Effector memory CD8-positive, alpha-beta T cell (primary cell): ENCODE results near the gene LIN37.
"Not testable (repeated sequence)": the region's sequence is repeated elsewhere in the genome, so short reads cannot be mapped to it uniquely, and the experiment has no call there.

ENCODE experiments used
- ATAC-seq: fragments of 150-1000 bp; cut with Tn5 transposase; replicated peaks from 2 replicates; pipeline ENCODE4 v1.10.0; 2021; ENCODE audit warnings: mild to moderate bottlenecking, moderate library complexity
- DNase-seq, 3 experiments: peaks; one replicate each; pipeline ENCODE4 v3.0.0; 2021
- H3K27ac Mint-ChIP-seq, 2 donors: one replicate each; pipeline ENCODE4 v1.8.0; 2022; ENCODE audit warnings: mild to moderate bottlenecking in 2 of 2, mixed read lengths in 2 of 2, moderate library complexity in 2 of 2
- H3K27me3 Mint-ChIP-seq, 2 donors: one replicate each; pipeline ENCODE4 v1.8.0; 2022; ENCODE audit warnings: mixed read lengths in 2 of 2
- H3K36me3 Mint-ChIP-seq: one replicate; pipeline ENCODE4 v1.8.0; 2022; ENCODE audit warnings: mild to moderate bottlenecking, moderate library complexity, mixed read lengths; ENCODE audit not compliant: insufficient read depth
- H3K4me1 Mint-ChIP-seq, 2 donors: one replicate each; pipeline ENCODE4 v1.8.0; 2022; ENCODE audit warnings: low read depth in 2 of 2, mixed read lengths in 2 of 2
- H3K4me3 Mint-ChIP-seq, 2 donors: one replicate each; pipeline ENCODE4 v1.8.0; 2022; ENCODE audit warnings: mild to moderate bottlenecking in 2 of 2, mixed read lengths in 2 of 2, moderate library complexity in 2 of 2
- H3K9me3 Mint-ChIP-seq, 2 donors: one replicate each; pipeline ENCODE4 v1.8.0; 2022; ENCODE audit warnings: mixed read lengths in 2 of 2

LIN37 gene

DNA sequence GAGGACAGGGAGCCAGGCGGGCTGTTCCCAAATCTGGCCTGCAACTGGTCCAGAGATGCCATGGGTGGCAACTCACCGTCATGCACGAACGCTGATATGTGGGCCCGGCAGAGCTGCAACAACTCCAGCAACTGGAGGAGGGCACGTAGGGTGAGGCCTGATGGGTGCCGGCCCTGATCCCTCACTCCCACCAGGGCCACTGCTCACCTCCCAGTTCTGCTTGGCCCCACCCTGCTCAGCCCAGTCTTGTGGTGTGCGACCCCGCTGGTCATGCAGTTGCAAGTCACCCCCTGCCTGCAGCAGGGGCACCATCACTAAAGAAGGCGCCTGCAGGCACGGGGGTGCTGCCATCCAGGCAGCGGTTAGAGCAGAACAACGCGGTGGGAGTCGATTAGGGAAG lies 43.9 kb downstream of the LIN37 start:
- H3K9me3 Mint-ChIP-seq = no peaks in the 10 kb centered on the region
- H3K4me1 Mint-ChIP-seq = peaks cover 6% of the 10 kb centered on the region in 2 donors
- peaks cover 2% of the 10 kb centered on the region for H3K36me3 Mint-ChIP-seq
- DNase-seq (no peak), ATAC-seq (no peak)
- no peak overlapping the region for H3K27ac Mint-ChIP-seq
- H3K4me3 Mint-ChIP-seq = no peak overlapping the region
- H3K27me3 Mint-ChIP-seq = peaks cover 21 to 46% of the 10 kb centered on the region in 2 donors

DNA sequence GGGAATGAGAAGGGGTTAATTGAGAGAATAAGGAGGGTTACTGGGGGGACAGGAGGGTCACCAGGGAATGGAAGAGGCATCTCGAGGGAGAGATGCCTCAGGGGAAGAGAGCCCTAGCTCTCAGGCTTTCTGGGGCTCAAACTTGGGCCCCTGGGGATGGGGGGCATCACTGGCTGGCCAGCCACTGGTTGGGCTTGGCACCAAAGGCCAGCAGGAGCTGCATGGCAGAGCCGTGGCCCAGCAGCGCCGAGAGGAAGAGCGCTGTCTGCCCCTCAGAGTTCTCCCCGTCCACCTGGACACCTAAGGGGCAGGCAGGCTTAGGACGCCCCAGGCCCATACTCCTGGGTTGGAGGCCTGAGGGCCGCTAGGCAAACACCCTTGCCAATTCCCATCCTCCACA lies 44.5 kb downstream of the LIN37 start:
- DNase-seq = no peak
- H3K9me3 Mint-ChIP-seq = no peaks in the 10 kb centered on the region
- no peak overlapping the region for H3K27ac Mint-ChIP-seq
- peaks cover 2% of the 10 kb centered on the region for H3K36me3 Mint-ChIP-seq
- no peak overlapping the region for H3K4me3 Mint-ChIP-seq
- H3K27me3 Mint-ChIP-seq = peaks cover 24 to 52% of the 10 kb centered on the region in 2 donors
- ATAC-seq = no peak
- peaks cover 6% of the 10 kb centered on the region in 2 donors for H3K4me1 Mint-ChIP-seq

DNA sequence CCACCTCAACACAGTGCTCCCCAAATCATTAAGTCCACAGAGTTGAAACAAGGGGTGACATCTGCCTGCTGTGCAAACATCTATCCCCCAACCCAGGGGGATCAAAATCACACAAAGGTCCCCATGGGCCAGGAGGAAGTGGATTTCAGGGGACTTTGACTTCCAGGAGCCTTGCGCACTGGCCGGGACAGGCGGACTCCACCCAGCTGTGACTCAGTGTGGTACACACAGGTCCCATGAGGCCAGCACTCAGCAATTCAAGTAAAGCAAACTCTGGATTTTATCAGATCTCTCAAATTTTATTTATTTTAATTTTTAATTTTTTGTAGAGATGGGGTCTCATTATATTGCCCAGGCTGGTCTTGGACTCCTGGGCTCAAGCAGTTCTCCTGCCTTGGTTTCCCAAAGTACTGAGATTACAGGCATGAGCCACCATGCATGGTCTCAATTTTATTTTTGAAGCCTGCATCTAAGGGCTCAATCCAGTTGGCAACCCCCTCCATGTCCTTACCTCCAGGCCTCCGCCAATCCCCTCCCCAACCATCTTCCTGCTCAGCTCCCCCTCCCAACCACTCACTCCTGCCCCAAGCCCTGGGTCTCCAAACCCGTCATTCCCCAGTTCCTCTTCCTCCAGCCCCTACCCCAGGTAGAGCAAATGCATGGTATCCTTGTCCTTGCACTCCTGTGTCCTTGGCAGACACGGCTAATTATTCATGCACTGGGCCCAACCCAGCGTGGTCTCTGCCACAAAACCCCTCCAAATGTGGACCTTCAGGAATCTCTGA lies 45.2 kb downstream of the LIN37 start:
- no peak for DNase-seq

DNA sequence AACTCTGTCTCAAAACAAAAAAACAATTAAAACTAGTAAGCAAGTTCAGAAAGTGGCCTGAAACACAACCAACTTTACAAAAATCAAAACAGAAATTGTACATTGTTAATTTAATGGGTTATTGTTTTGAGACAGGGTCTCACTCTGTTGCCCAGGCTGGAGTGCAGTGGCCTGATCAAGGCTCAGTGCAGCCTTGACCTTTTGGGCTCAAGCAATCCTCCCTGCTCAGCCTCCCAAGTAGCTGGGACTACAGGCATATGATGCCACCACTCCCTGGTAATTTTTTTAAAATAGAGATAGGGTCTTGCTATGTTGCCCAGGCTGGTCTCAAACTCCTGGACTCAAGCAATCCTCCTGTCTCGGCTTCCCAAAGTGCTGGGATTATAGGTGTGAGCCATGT lies 47.2 kb downstream of the LIN37 start:
- not testable (repeated sequence) for H3K4me3 Mint-ChIP-seq, H3K9me3 Mint-ChIP-seq
- H3K27me3 Mint-ChIP-seq = peaks cover 29 to 67% of the 10 kb centered on the region in 2 donors

More for the DNA sequence above, 45.2 kb downstream of the LIN37 start:
- Mint-ChIP-seq H3K9me3 (no peaks in the 10 kb centered on the region), H3K27ac (no peak overlapping the region), H3K36me3 (peaks cover 2% of the 10 kb centered on the region), H3K27me3 (peaks cover 29 to 59% of the 10 kb centered on the region in 2 donors), H3K4me3 (no peak overlapping the region), H3K4me1 (peaks cover 6% of the 10 kb centered on the region in 2 donors)
- ATAC-seq = no peak

DNA sequence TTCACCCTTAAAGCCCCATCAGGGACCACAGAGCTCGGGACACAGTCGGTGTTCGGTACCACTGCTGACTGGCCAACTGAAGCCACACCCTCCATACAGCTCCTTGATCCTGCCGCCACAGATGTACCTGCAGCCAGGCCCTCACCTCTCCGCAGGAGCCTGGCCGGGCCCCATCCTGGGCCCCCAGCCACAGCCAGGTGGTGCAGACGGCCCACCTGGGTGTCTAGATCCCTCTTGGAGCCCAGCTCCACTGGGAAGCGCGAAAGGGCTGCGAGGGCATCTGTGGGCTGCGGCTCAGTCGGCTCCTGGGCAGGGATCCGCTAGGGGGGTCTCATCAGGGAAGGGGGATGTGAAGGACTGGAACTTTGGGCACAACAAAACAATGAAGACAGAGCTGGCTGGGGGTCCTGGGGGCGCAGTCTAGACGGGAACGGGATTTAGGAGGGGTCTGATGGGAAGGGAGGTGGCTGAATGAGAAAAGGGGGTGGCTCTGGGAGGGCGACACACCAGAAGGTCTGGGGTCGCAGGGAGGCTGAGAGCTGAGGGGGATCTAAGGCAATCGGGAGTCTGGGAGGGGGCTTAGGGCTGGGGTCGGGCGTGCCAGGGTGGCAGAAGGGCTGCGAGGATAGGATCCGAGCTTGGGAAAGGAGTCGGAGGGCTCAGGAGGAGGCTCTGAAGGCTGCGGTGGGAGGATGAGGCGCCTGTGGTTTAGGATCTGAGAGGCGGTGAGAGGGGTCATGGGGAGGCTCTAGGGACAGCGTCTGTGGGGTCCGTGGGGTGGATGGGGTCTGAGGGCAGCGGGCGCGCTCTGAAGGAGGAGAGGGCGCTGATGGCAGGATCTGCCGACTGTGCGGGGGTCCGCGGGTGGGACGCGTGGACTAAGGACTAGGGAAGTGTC lies 48.5 kb downstream of the LIN37 start:
- H3K4me1 Mint-ChIP-seq = peaks cover 6% of the 10 kb centered on the region in 2 donors
- H3K27me3 Mint-ChIP-seq = peaks cover 29 to 62% of the 10 kb centered on the region in 2 donors
- no peak for DNase-seq
- H3K4me3 Mint-ChIP-seq = peak overlapping the region in 1 of 2 donors; percentile 38
- no peak for ATAC-seq
- no peaks in the 10 kb centered on the region for H3K9me3 Mint-ChIP-seq
- peaks cover 2% of the 10 kb centered on the region for H3K36me3 Mint-ChIP-seq
- H3K27ac Mint-ChIP-seq = no peak overlapping the region

More for the DNA sequence above, 47.2 kb downstream of the LIN37 start:
- not testable (repeated sequence) for H3K4me1 Mint-ChIP-seq, DNase-seq, ATAC-seq, H3K27ac Mint-ChIP-seq, H3K36me3 Mint-ChIP-seq

DNA sequence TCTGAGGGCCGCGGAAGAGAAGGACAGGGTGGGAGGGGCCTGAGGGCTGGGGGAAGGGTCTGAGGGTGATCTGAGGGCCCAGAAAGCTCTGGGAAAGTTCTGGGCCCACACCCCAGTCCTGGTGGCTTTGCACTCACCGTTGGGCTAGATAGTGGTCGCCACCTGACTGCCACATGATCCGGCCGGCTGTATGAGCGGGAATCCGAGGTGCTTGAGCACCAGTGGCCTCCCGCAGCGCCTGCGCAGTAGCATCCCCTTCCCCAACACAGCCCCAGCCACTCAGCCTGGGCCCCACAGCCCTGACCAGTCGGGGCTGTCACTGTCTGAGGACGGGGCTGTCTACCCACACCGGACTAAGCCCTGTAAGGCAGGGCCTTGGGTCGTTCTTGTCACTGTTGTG lies 49.3 kb downstream of the LIN37 start:
- Mint-ChIP-seq H3K27ac (no peak overlapping the region), H3K36me3 (peaks cover 2% of the 10 kb centered on the region), H3K4me1 (peaks cover 6% of the 10 kb centered on the region in 2 donors), H3K9me3 (no peaks in the 10 kb centered on the region), H3K27me3 (peaks cover 29 to 54% of the 10 kb centered on the region in 2 donors), H3K4me3 (peak overlapping the region in 1 of 2 donors; percentile 38)
- DNase-seq (no peak), ATAC-seq (no peak)

DNA sequence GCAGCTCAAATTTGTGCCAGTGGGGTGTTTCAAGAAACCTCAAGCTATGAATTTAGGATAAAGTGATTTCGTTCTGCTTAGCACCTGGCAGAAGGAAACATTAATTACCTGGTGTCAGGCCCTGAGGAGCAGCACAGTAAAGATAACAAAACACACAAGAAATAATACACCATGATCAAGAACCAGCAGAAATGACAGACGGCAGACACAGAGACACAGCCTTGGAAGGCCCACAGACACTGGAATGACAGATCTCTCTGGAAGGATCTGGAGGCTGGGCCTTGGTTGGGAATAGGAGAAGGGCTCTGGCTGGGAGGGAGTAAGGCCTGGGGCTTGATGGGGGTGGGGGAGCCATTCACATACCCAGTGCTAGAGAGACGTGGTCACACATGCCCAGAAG lies 53.5 kb downstream of the LIN37 start:
- Mint-ChIP-seq H3K4me1 (peaks cover 14 to 19% of the 10 kb centered on the region in 2 donors), H3K9me3 (no peaks in the 10 kb centered on the region), H3K27ac (no peak overlapping the region), H3K4me3 (no peak overlapping the region), H3K27me3 (peaks cover 12 to 26% of the 10 kb centered on the region in 2 donors), H3K36me3 (peaks cover 2% of the 10 kb centered on the region)
- no peak for DNase-seq
- no peak for ATAC-seq
